ENCODE results near the gene RASGEF1C.

RASGEF1C gene

DNA sequence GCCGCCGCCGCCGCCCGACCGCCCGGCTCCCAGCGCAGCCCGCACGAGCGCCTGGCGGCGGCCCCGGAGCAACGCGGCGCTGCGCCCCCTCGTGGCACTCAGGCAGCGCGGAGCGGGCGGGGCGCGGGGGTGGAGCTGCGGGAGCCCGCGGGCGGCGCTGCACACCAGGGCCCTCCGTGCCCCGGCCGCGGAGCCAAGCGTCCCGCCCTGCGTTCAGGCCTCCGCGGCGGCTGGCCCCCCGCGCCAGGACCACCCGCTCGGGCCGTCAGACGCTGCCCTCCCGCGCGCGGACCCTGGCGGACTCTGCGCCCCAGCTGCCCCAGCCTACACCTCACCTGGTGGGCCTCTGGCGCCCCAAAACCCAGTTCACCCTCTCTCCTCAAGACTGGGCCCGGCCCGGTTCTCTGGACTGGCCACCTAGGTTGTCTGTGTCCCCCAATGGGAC is at the start of gene RASGEF1C:
Gene RASGEF1C, minus strand, starts transcription at position 75 of the 445 bp plus-strand sequence. CDS start 71,159 bp downstream, outside the sequence.
- DNase-seq, result peak; percentile 60 to 73

DNA sequence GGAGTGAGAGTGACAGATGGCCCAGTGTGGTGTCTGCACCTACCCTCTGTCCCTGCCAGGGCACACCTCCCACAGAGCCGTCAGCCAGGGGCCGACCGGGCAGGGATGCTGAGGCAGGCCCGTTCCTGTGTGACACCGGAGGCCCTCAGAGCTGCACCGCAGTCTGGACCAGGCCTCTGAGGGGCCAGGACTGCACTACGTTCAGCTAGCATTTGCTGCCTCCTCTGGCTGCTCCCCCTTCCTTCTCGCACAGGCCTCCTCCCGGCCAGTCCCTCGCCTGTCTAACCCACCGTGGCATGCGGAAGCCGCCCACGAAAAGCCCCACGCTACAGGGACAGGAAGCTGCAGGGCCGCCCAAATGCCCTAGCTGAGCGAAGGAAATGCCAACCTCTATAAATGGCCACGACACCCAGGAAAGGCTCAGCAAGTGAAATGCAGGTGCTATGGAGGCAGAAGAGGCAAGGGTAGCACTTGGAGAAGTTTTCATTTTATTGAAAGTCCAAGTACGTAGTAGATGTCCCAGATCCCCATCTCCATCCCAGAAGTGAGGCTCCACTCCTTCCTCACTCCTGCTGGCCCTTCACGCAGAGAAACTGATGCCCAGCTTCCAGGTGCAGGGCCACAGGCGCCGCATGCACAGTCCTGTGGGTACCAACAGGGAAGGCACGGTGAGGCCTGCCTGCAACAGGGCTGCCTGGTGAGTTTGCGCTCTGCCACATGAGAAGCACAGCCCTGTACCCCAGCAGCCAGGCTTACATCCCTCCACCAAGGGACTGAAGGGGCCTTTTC is 44.2 kb upstream of the RASGEF1C start:
- DNase-seq, result no peak

DNA sequence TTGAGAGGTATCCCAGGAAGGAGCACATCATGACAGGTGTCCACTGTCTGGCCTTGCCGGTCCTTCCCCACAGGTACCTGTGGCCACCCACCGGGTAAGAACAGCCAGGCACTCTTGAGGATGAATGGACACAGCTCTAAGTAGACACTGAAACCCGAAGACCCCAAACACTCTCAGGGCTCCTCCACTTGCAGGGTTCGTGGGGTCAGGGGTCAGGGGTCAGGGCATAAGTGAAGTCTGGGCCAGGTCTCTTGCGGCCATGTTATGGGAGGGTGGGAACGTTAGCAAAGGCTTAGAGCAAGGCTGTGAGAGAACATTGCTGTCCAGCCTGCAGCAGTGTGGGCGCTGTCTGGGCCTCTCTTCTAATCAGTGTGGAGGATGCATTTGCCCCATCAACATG is 42.9 kb upstream of the RASGEF1C start:
- no peak for DNase-seq

DNA sequence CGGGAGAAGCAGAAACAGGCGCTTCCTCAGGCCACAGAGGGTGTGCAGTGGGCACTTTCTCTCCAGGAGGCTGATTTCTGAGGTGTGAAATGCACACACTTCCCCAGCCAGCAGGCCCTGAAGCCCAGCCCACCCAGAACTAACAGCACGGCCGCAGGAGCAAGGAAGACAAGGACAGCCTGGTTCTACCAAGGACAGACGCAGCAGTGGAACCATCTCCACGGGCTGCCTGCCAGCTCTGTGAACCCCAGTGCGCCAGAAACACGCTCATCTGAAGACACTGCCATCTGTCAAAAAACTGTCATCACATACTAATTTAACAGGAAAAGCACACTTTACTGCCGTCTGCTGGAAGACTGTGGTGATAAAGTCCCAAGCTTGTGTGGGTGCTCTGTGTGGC is 42.1 kb upstream of the RASGEF1C start:
- no peak for DNase-seq

DNA sequence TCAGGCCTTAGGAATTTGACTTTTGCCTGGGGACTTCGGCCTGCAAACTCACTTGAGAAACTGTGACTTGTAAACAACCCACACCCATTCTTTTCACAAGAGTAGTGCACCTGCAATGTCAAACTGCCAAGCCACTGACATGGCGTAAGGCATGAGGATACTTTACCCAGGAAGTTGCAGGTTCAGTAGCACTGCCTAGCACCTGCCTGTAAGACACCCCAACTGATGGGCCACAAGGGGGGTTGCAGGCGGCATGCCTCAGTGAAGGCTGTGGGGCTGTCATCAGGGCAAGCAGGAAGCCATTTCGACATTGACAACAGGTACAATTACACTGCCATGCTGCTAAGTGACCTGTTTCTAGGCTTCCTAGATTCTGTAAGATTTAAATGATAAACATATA is 41.3 kb upstream of the RASGEF1C start:
- no peak for DNase-seq

DNA sequence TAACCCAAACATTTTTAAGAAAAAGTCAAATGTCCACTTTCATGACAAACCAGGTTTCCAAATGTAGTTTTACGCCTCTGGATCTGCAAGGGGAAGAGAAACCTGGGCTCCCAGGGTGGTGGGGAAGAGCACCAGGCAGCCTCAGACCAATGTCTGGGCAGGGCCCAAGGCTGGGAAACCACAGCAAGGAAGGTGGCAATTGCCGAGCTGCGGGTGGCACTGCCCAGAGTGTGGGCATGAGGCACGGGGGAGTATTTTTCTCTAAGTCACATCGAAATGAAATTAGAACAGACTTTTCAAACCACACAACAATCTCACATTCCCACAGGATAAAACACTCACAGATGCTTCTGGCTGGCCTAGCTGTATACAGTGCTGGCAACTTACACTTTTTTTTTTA is 32.6 kb upstream of the RASGEF1C start:
- DNase-seq, result no peak

DNA sequence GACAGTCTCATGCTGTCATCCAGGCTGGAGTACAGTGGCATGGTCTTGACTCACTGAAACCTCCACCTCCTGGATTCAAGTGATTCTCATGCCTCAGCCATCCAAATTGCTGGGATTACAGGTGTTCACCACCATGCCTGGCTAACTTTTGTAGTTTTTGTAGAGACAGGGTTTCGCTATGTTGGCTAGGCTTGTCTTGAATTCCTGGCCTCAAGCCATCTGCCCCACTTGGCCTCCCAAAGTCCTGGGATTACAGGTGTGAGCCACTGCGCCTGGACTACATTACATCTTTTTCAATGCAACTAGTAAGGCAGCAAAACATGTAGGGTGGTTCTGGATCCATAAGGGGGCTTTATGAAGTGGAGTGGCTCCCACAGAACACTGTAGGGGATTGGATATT is 29.6 kb upstream of the RASGEF1C start:
- DNase-seq, result no peak

DNA sequence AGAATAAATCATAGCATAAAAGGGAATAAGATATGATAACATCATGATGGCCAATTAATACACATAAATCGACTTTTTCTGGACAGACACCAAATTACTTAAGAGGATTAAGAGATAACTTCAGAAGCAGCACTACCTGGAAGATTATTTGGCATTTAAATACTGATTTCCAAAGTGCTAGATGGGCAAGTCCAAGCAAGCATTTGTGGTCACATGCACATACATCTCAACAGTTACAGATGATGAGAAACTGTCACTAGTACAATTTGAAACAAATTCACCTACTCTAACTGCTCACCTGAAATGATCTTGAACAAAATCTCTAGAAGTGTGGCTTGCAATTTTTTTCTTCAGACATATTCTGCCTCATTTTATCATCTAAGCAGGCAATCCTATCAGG is 26.8 kb upstream of the RASGEF1C start:
- no peak for DNase-seq

DNA sequence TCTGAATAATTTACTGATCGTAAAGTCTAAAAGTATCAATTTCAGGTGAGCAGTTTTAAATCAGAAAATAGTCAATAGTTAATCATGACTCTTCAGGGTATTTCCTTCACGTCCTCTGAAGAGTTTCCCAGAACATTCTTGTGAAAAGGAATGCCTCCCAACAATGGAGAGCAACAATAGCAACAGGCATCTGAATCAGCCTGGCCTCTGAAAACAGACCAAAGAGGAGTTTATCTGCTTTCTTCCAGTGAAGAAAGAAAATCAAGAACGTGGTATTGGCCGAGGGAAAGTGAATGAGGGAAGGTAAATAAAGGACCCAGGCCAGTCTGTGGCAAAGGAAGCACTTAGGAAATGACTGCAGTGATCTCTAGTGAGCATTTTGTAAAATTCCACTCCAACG is 26.1 kb upstream of the RASGEF1C start:
- DNase-seq, result no peak

DNA sequence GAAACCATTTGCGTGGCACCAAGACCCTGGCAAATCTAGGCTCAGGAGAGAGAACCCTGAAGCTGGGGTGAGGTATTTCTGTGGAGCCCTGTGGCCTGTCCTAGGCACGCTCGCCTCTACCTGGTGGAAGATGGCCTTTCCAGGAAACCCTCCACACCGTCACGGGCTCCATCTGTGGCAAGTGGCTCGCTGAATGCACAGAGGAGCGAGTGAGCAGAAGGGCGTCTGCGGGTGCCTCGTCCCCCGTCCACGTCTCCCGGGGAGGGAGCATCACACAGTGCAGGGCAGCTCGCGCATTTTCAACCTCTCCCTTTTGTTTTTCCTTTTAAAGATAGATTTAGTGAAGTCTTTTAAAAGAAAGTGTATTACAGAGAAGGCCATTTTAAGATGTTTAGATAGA is 25.3 kb upstream of the RASGEF1C start:
- DNase-seq, result no peak

DNA sequence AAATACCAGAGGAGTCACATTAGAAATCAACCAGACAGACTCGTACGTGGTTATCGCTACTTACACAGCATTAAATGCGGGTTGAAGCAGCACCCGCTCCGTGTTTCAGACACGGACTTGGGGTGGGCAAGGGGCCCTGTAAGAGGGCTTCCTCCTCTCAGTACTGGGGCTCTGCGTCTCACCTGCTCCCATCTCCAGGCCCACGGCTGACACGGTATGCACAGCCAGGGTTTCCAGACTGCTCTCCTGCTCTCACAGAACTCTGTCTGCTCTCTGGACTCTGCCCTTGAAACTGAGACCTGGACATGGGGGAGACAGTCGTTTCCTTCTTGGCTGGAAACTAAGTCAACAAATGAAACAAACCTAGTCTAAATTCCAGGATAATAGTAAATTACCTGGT is 24.7 kb upstream of the RASGEF1C start:
- no peak for DNase-seq

DNA sequence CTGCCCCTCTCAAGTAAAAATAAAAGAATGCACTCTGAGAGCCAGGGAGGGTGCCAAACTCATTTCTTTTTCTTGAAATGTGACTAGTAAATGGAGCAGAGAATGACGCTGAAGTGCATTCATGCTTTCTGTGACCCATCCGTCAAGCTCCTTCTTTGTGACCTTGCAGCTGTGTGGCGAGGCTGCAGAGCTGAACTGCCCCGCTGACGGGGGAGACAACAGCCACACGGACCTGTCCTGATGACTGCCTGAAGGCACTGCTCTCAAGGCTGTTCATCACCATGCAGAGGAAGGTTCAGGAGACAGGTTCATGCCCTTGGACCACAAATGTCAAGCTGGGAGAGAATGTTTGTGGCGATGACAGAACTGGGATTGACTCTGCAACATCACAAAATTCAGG is 21.0 kb upstream of the RASGEF1C start:
- no peak for DNase-seq

DNA sequence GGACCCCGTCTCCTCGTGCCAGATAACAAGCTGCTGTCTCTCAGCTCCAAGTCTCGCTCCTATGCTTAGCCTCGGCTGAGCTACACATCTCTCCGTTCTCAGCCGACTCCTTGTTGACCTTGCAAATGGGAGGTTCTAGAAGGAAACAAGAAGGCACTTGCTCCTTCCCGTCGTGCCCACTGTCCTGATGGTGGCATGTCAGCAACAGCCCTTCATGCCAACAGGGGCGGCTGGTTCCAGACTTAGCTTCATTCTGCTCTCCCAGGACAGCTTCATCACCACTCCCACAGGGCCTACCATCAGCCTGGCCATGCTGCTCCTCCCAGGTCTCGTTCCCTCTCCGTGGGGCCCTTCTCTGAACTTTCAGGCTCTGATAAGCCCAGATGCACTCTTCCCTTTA is 13.0 kb upstream of the RASGEF1C start:
- no peak for DNase-seq

DNA sequence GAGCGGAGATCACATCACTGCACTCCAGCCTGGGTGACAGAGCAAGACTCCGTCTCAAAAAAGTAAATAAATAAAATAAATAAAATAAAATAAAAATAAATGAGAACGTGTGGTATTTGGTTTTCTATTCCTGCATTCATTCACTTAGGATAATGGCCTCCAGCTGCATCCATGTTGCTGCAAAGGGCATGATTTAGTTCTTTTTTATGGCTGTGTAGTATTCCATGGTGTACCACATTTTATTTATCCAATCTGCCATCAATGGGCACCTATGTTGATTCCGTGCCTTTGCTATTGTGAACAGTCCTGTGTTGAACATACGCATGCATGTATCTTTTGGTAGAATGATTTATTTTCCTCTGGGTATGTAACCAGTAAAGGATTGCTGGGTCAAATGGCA is 8.8 kb upstream of the RASGEF1C start:
- DNase-seq, result no peak

DNA sequence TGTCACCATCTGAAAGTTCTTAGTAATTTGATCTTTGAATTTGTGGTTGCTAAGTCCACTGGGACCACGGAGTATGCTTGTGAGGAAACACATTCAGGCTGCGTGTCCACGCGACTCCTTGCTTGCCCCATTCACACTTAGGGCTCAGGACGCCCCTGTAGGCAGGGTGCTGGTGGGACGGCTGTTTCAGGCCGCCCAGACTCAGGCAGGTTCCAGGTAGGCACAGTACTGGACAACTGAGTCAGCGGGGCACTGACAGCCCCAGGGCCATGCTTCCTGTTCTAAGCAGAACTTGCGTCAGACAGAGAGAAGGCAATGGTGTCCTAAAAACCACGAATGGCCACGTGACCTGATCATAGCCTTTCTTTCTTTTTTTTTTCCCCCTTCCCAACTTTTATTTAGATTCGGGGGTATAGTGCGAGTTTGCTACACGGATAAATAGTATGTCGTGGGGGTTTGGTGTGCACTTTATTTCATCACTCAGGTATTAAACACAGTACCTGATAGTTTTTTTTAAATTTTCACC is 7.7 kb upstream of the RASGEF1C start:
- no peak for DNase-seq

DNA sequence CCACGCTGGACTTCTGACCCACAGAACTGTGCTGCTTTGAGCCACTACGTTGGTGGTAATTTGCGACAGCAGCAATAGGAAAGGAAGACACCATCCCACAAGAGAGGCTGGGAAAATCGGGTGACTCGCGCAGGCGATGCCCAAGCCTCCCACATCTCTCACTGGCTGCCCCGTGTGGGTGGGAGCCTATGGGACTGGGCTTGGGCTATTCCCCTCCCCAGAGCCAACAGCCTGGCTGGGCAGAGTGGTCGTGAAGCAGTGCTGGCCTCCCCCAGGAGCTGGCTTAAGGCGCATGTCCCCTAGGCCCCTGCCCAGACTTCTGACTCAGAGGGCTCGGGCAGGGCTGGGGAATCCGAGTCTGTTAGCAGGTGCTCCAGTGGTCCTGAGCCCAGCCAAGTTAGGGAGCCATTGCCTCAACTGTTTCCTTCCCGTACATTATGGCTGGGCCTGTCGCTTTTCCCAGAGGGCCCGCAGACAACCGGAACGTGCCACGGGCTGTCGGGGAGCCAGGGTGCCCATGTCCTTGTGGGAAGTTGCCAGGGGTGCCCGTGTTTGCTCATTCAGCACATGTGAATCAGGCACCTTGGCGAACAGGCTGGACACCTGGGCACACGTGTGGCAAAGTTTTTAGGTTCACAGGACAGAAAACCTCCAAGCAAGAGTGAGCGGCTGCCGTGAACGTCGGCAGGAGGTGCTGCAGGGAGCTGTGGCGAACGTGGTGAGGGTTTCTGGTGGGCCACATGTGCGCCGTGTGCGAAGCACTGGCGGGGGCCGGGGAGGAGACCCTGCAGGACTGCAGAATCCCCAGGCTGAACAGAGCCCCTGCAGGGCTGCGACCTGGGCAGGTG is 7.0 kb upstream of the RASGEF1C start:
- DNase-seq, result no peak

DNA sequence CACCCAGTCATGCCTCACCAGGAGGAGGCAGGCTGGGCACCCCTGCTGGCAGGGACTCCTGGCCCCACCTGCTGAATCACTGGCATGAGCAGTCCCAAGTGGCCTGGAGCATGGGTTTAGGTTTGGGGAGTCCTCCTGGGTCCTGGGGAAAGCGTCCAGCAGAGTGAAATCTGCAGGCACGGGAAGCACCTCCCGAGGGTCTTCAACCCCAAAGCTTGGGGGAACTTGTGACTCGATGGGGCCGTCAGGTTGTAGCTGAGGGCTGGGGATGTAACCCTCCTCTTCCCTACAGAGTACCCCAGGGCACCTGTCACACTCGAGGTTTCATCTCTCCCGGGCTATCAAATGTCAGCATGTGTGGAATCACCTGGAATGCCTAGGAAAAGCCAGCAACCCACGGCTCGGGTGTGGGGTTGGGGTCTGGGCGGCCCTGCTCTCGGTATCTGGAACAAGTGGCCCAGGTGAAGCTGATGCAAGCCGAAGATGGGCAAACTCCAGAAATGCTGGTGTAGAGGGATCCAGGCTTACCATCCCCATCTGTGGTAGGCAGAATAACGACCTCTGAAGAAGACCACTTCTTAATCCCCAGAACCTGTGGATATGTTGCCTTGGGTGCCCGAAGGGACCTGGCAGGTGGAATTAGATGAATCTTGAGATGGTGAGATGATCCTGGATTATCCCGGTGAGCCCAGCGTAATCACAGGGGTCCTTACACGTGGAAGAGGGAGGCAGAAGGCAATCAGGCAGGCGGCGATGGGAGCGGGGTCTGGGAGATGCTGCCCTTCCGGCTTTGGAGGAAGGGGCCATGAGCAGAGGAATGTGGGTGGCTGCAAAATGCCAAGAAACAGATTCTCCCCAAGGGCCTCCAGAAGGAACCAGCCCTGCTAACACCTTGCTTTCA is 6.1 kb upstream of the RASGEF1C start:
- no peak for DNase-seq

DNA sequence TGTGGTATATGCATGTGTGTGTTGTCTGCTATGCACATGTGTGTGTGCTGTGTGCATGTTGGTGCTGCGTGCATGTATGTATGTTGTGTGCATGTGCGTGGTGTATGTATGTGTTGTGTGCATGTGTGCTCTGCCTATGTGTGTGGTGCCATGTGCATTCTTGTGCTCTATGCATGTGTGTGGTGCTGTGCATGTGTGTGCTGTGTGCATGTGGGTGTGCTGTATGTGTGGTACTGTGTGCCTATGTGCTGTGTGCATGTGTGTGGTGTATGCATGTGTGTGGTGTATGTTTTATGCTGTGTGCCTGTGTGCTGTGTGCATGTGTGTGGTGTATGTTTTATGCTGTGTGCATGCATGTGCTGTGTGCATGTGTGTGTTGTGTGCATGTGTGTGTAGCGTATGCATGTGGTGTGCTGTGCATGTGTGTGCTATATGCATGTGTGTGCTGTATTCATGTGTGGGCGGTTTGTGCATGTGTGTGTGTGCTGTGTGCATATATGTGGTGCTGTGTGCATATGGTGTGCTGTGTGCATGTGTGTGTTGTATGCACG is 4.7 kb upstream of the RASGEF1C start:
- DNase-seq, result no peak

DNA sequence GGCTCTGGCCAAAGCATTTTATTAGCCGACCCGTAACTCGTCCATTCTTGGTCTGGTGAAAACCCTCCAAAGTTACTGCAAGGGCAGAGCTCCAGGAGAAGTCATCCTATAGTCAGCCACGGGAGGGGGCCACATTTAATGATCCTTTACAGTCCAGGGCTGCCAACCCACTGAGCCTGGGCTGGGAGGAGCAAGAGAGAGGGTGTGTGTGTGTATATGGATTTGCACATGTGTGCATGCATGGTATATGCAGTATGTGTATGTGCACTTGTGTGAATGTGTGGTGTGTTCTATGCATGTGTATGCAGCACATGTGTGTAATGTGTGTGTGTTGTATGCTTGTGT is 4.2 kb upstream of the RASGEF1C start:
- no peak for DNase-seq

DNA sequence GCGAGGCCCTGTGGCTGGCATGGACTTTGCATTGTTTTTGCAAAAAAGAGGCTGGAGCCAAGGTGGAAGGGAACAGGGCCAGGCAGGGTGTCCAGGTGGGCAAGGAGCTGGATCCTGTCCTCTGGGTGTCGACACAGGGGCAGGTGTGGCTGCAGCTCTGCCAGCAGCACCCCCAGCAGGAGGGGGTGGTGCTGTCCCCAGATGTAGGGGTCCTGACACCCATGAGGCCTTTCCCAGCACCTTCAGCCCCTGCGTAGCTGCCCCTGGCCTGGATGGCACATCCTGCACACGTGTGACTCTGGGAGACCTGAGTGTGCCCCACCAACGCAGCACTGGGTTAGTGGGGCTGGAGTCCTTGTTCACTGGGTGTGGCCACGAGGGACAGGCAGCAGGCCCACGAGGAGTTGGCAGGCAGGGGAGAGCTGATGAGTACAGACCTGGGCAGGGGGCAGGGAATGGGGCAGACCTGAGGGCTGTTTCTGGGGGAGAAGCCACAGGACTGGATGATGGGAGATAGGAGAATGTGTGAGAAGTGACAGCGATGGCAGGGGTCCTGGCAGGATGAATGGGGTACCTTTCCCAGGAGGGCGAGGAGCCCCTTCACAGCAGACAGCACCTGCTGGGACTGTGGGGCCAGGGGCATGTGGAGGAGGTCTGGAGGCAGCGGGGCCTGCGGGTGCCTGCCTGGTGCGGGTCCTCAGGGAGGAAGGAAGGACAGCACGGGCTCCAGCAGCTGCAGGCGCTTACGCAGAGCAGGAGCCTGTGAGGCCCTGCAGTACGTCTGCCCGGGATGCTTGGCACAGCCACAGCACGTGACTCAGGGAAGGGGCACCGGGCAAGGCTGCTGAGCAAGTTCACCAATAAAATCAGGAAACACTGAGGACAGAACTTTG is 3.6 kb upstream of the RASGEF1C start:
- DNase-seq, result no peak

DNA sequence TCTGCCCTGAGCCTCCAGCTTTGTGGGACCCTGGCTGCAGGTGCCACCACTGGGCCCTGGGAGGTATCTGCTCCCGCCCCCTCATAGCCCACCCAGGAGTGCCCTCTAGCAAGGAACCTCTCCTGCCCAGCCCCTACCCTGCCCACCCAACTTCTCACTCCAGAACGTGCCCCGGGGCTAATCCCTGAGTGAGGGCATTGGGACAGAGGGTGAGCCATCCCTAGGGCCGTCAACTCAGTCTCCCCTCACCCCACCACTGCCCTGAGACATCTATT is 2.7 kb upstream of the RASGEF1C start:
- no peak for DNase-seq

All from stimulated activated CD4-positive, alpha-beta T cell treated with anti-CD3 and anti-CD28 coated beads, Interleukin-2, amount 100 ng/mL, for 48 hours (primary cell).